Activated CD8-positive, alpha-beta memory T cell treated with anti-CD3 and anti-CD28 coated beads for 48 hours (primary cell): ENCODE data around the gene WDR89.
"Not testable (repeated sequence)": the region's sequence is repeated elsewhere in the genome, so short reads cannot be mapped to it uniquely, and the experiment has no call there.

Experiments
- DNase-seq, 3 experiments: peaks; one replicate each; pipeline ENCODE4 v3.0.0-alpha.2; 2020; ENCODE audit warnings: low read depth in 2 of 3, low spot score in 2 of 3

WDR89 gene

DNA sequence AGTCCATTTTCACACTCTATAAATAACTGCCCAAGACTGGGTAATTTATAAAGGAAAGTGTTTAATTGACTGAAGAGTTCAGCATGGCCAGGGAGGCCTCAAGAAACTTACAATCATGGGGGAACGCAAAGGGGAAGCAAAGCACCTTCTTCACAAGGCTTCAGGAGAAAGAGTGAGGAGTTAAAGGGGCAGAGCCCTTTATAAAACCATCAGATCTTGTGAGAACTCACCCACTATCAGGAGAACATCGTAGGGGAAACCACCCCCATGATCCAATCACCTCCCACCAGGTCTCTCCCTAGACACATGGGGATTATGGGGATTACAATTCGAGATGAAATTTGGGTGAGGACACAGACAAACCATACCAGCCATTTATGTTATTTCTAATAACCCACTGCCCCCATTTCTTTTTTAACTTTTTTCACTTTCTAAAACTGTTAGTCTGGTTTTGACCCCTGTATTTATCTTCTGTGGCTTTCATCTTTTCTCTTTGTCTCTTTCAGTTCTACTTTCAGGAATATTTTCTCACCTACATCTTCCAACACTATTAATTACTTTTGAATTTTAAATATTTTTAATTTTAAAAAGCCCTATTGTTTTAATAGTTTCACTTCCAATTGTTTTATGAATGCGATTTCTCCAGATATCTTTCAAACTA lies 44.5 kb downstream of the WDR89 start:
- DNase-seq = no peak

DNA sequence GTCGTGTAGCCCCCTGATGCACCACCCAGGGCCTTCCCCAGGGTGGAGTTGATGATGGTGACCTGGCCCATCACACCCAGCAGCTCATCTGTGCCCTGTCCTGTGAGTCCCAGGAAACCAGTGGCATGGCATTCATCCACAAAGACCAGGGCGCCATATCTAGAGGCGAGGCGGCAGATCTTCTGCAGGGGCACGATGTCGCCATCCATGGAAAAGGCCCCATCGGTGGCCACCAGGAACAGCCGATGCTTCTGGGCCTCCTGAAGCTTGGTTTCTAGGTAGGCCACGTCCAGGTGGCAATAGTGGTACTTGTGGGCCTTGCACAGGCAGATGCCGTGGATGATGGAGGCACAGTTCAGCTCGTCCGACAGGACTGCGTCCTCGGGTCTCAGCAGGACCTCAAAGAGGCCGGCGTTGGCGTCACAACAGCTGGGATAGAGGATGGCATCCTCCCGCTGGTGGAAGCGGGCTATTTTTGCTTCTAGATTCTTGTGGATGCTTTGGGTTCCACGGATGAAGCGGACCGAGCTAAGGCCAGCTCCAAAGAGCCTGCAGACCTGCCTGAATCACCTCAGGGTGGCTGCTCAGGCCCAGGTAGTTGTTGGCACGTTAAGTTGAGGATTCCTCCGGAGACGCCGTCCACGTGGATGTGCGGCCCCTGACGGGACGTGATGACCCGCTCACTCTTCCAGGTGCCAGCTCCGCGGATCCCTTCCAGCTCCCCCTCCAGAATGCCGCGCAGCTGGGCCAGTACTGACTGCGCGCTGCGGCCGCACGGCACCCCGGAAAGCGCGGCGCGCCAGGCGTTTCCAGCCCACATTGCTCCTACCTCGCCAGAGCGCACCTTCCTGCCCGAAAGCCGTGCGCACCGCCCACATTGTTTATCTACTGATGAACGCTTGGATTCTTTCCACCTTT lies 47.0 kb downstream of the WDR89 start:
- no peak for DNase-seq

DNA sequence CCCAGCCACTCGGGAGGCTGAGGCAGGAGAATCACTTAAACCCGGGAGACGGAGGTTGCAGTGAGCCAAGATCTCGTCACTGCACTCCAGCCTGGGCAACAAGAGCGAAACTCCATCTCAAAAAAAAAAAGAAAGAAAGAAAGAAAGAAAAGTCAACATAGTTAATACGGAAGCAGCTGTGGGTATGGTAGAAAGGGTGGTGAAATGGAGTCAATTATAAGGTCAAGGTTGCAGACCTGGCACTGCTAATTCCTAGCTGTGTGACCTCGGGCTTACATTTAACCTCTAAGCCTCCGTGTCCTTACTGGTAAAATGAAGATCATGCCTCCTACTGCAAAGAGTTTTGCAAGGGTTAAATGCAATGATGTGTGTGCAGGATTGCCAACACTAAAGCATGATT lies 58.6 kb downstream of the WDR89 start:
- DNase-seq = not testable (repeated sequence)

DNA sequence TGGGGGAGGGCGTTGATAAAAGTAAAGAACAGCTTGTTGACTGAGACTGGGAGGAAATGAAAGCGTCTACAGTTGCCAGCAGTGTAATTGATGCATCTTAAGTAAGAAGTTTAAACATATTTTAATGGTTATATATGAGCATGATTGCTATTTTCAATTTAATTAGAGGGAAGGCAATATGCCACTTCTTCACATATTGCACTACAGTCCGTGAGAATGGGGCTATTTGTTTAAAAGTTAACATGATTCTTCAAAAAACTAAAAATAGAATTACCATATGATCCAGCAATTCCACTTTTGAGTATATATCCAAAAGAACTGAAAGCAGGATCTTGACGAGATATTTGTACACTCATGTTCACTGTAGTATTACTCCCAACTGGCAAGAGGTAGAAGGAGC lies 60.2 kb downstream of the WDR89 start:
- no peak for DNase-seq

DNA sequence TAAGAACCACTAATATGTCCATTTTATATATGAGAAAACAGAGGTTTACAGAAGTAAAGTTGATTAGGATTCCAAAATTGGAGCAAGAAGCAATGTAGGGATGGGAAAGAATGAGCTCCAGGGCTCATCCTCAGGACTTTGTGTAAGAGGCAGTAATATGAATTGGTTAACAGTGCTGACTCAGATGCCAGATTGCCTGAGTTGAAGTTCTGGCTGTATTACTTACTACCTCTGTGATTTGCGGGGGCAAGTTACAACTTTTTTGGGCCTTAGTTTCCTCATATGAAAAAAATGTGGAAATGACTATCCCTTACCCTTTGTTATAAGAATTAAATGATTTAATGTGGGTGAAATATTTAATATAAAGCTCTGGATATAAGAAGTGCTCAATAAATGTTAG lies 63.4 kb downstream of the WDR89 start:
- no peak for DNase-seq

DNA sequence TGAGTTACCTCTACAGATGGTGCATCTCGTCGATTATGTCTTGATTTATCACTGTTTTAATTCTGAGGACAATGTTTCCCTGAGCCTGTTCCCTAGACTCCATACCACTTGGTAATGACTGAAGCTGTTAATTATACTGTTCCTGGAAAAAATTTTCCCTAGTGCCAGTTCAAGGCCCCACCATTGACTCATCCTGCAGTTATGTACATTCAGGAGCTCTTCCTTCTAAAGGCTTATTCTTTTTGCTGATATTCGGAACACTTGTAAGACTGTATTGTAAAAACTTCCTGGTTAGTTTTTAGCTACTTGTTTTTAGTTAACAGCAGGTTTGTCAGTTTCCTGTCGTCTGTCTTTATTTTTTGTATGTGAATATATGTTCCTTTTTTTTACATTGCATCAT lies 68.1 kb downstream of the WDR89 start:
- no peak for DNase-seq

DNA sequence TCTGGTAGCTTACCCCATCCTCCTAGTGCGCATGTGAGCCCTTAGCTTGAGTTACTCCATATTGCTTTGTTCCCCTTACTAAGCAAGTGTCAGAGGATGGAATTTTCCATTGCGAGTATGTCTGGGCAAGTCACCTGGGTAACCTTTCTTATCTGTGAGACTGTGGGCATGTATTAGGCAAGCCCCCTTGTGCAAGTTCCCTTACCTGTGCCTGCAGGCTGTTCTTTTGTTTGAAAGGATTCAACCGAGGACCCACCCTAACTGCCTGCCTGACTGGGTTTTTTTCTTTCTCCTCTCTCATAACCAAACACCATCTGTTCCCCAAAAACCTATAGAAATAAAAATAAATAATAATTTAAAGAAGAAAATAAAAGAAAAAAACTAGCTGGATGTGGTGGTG lies 76.2 kb downstream of the WDR89 start:
- no peak for DNase-seq

DNA sequence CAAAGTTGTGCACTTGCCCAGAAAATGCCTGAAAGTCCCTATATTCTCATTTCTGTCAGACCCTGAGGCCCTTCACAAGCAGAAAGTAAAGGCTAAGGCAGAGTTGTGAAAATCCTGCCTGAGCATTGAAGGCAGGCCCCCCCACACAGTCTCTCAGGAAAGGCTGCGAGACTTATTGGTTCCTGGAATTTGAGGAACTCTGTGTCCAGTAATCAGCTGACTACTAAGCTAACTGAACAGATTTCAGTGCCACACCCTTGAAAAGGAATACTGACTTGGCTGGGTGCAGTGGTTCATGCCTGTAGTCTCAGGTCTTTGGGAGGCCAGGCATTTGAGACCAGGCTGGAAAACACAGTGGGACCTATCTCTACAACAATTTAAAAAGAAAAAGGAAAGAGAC lies 77.4 kb downstream of the WDR89 start:
- no peak for DNase-seq

DNA sequence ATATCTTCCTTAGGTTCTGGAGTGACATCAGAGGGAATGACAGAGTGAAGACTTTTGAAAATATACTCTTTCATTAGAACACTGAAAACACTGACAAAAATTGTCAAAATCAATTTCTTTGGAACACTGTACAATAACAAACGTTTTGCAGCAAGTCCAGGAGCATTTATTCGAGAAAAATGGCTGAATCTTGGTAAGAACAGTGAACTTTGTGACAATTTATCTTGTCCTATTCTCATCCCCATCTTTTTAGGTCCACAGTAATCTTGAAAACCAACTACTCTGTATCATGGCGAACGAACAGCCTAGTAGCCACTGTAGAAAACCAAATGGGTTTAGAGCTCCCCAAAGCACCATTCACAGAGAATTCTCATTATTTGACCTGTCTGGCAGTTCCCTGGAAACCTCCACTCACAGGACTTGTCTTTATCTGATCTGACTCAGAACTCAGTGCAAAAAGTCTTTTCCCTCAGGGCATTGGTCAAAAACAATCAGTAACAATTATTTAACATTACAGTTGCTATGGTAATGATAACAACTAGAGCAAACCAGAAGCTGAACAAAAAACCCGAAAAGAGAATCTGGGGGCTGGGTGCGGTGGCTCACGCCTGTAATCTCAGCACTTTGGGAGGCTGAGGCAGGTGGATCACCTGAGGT lies 78.2 kb downstream of the WDR89 start:
- no peak for DNase-seq

DNA sequence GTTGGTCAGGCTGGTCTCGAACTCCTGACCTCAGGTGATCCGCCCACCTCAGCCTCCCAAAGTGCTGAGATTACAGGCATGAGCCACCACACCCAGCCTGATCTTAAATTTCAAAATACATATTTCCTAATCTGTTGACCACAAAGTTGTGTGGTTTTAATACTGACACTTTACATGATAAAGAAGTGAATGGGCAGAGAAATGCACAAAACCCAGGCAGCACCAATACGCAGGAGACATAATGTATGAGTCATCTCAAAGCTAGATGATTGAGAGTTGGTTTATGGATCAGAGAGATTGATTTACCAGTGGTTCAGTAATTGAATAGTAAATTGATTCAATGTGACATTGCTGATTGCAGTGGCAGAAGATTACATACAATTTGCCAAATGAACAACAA lies 79.3 kb downstream of the WDR89 start:
- no peak for DNase-seq

DNA sequence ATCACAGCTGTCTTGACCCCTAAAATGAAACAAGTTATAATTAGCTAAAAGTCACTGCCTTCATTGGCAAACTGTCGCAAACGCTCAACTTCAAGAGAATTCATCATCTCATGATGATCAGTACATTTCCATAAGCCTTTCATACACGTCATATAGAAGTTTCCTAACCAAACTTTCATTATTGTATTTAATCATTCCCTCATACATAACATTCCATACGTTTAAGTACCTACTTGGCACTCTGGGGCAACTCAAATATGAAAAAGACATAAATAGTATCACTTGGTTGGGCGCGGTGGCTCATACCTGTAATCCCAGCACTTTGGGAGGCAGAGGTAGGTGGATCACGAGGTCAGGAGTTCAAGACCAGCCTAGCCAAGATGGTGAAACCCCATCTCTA lies 86.1 kb downstream of the WDR89 start:
- DNase-seq = no peak

DNA sequence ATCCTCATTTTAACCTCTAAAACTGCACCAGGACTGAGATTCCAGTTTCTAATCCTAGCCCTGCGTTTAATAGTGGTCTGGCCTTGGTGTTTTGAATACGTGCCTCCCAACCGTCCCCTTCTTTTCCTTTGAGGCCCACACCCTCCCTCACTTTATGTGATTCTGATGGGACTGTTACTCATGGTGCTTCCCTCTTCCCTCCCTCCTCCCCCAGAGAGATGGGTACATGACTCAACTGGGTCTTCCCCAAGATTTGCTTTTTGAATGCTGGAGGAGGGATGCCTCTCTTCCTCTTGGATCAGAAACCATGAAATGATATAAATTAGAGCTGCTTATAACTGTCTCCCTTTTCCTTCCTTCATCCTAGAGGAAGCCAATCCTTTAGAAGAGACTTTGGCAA lies 90.3 kb downstream of the WDR89 start:
- DNase-seq = no peak

DNA sequence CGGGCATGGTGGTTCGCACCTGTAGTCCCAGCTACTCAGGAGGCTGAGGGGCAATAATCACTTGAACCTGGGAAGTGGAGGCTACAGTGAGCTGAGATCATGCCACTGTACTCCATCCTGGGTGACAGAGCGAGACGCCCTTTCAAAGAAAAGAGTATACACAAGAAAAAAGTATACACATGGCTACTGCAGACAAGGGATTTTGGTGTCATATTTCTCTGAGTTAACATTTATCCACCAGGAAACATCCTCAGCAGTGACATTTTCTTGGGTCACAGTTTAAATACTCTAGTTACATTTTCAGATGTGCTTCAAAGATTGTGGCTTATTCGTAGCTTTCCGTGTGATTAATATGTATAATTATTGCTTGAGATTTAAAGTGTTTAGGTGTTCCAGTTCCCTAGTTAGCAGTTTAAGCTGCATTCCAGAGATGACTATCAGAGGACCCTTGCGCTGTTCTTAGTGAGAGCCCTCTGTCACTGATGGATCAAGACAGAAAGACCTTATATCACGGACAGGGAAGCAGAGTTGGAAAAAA lies 93.8 kb downstream of the WDR89 start:
- DNase-seq = no peak
